Measurements from ENCODE around the gene SEPTIN10.
"Not testable (repeated sequence)": the region's sequence is repeated elsewhere in the genome, so short reads cannot be mapped to it uniquely, and the experiment has no call there.

SEPTIN10 gene

GRCh38 chr2:109629867-109630266 lies 16.1 kb upstream of the SEPTIN10 start:
- Histone ChIP-seq H3K4me1 (no peaks in the 10 kb centered on the region), H3K9me3 (ENCODE audit: control insufficient read depth, low read length) (no peaks in the 10 kb centered on the region), H3K27me3 (ENCODE audit: control insufficient read depth, insufficient read depth, low read length) (no peaks in the 10 kb centered on the region), H3K9ac (no peak overlapping the region), H3K79me2 (no peaks in the 10 kb centered on the region), H2AFZ (no peak overlapping the region), H3K4me3 (ENCODE audit: low read depth, low read length) (no peak overlapping the region), H3K4me2 (ENCODE audit: low read length) (no peak overlapping the region), H3K27ac (no peak overlapping the region), H3K36me3 (ENCODE audit: control insufficient read depth, insufficient read depth, low read length) (no peaks in the 10 kb centered on the region)
- TF ChIP-seq CTCF (IDR thresholded peaks at IDR 0.05), result no peak

GRCh38 chr2:109628321-109628720 lies 14.6 kb upstream of the SEPTIN10 start:
- not testable (repeated sequence) for H3K4me2 ChIP-seq (ENCODE audit: low read length); H2AFZ ChIP-seq; H3K36me3 ChIP-seq (ENCODE audit: control insufficient read depth, insufficient read depth, low read length); H3K9me3 ChIP-seq (ENCODE audit: control insufficient read depth, low read length); H3K4me3 ChIP-seq (ENCODE audit: low read depth, low read length); H3K9ac ChIP-seq; H3K27ac ChIP-seq; H3K4me1 ChIP-seq; H3K27me3 ChIP-seq (ENCODE audit: control insufficient read depth, insufficient read depth, low read length); H3K79me2 ChIP-seq

- Histone ChIP-seq H3K36me3 (ENCODE audit: control insufficient read depth, insufficient read depth, low read length) (no peaks in the 10 kb centered on the region), H3K27me3 (ENCODE audit: control insufficient read depth, insufficient read depth, low read length) (no peaks in the 10 kb centered on the region), H3K27ac (no peak overlapping the region), H3K4me2 (ENCODE audit: low read length) (no peak overlapping the region), H3K4me3 (ENCODE audit: low read depth, low read length) (no peak overlapping the region), H3K4me1 (no peaks in the 10 kb centered on the region), H3K9ac (no peak overlapping the region), H2AFZ (no peak overlapping the region), H3K9me3 (ENCODE audit: control insufficient read depth, low read length) (no peaks in the 10 kb centered on the region), H3K79me2 (no peaks in the 10 kb centered on the region)
- TF ChIP-seq CTCF (IDR thresholded peaks at IDR 0.05), result no peak
Observed at GRCh38 chr2:109624339-109624738, 10.6 kb upstream of the SEPTIN10 start.

GRCh38 chr2:109623923-109624322 lies 10.2 kb upstream of the SEPTIN10 start:
- H3K27ac ChIP-seq, result no peak overlapping the region

GRCh38 chr2:109623297-109623696 lies 9.5 kb upstream of the SEPTIN10 start:
- Histone ChIP-seq H3K9me3 (ENCODE audit: control insufficient read depth, low read length) (no peaks in the 10 kb centered on the region), H2AFZ (no peak overlapping the region), H3K27ac (no peak overlapping the region), H3K79me2 (no peaks in the 10 kb centered on the region), H3K4me2 (ENCODE audit: low read length) (no peak overlapping the region), H3K27me3 (ENCODE audit: control insufficient read depth, insufficient read depth, low read length) (no peaks in the 10 kb centered on the region), H3K36me3 (ENCODE audit: control insufficient read depth, insufficient read depth, low read length) (no peaks in the 10 kb centered on the region), H3K4me1 (no peaks in the 10 kb centered on the region), H3K4me3 (ENCODE audit: low read depth, low read length) (no peak overlapping the region), H3K9ac (no peak overlapping the region)
- TF ChIP-seq CTCF (IDR thresholded peaks at IDR 0.05), result no peak

More at GRCh38 chr2:109623923-109624322, 10.2 kb upstream of the SEPTIN10 start:
- Histone ChIP-seq H3K4me1 (no peaks in the 10 kb centered on the region), H2AFZ (no peak overlapping the region), H3K9ac (no peak overlapping the region), H3K4me2 (ENCODE audit: low read length) (no peak overlapping the region), H3K27me3 (ENCODE audit: control insufficient read depth, insufficient read depth, low read length) (no peaks in the 10 kb centered on the region), H3K36me3 (ENCODE audit: control insufficient read depth, insufficient read depth, low read length) (no peaks in the 10 kb centered on the region), H3K79me2 (no peaks in the 10 kb centered on the region), H3K4me3 (ENCODE audit: low read depth, low read length) (no peak overlapping the region), H3K9me3 (ENCODE audit: control insufficient read depth, low read length) (no peaks in the 10 kb centered on the region)
- TF ChIP-seq CTCF (IDR thresholded peaks at IDR 0.05), result no peak

Measured in parathyroid adenoma (tissue), 2 donors.